GM04504 (cell line): ENCODE data around the gene BCAP31.

Source experiments
- DNase-seq: peaks from one replicate; pipeline ENCODE4 v3.0.0-alpha.2; 2012; ENCODE audit warnings: low read depth

Gene BCAP31

DNA sequence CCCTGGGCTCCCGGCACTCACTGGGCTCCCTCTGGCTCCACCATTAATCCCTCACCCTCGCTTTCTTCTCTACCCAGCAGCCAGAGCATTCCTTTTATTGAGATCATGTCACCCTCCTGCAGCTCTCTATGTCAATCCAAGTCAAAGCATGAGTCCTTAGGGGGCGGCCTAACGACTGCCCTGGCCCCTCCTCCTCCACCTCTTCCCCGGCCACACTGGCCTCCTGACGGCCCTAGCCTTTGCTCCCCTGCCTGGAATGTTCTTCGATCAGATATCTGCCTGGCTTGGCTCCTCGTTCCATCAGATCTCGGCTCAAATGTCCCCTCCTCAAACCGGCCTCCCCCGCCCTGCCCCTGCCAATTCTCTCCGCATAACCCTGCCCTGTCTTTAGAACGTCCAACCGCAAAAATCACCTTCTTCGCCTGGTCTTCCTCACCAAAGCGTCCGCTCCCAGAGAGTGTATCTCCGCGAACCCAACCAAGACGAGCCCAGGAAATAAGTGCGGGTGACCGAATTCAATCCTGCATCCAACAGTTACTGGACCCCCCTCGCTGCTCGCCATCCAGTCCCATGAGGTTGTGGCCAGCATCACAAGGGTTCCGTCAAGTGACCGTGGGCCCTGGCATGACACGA, 49.9 kb downstream of the BCAP31 start:
- DNase-seq: no peak

DNA sequence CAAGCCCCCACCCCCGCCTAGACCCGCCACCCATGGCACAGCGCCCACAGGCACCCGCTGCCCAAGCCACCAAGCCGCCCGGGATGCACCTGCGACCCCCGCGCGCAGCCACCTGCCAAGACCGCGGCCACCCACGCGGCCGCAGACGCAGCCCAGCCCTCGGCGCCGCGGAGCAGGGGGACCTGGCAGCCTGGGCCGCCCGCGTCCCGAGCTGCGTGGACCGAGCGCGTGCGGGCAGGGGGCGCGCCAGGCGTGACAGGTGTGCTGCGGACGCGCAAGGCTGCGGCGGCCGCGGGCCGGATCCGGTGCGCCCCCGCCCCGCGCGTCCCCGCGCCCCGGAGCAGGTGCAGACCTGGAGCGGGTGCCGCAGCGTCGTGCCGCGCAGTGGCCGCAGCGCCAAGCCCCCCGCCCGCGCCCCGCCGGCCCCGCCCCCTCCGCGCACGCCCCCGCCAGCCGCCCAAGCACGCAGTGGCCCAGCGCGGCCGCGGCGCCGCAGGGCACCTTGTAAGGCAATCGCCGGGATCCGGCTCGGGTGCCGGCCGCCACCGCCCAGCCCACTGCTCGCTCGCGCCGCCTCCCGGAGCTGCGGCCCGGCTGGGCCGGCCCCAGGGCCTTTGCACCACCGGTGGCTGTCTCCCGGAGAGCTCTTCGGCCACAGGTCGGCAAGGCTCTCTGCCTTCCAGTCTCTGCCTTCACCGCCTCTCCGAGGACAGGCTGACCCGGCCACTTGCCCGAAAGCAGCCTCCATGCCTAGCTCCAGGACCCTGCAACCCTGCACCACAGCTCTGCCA, 50.6 kb downstream of the BCAP31 start, which contains the start of gene PNCK:
TSS of gene PNCK (minus strand) at position 386 of the 791 bp plus-strand sequence. CDS start 737 bp downstream, outside the sequence.
- DNase-seq: no peak

DNA sequence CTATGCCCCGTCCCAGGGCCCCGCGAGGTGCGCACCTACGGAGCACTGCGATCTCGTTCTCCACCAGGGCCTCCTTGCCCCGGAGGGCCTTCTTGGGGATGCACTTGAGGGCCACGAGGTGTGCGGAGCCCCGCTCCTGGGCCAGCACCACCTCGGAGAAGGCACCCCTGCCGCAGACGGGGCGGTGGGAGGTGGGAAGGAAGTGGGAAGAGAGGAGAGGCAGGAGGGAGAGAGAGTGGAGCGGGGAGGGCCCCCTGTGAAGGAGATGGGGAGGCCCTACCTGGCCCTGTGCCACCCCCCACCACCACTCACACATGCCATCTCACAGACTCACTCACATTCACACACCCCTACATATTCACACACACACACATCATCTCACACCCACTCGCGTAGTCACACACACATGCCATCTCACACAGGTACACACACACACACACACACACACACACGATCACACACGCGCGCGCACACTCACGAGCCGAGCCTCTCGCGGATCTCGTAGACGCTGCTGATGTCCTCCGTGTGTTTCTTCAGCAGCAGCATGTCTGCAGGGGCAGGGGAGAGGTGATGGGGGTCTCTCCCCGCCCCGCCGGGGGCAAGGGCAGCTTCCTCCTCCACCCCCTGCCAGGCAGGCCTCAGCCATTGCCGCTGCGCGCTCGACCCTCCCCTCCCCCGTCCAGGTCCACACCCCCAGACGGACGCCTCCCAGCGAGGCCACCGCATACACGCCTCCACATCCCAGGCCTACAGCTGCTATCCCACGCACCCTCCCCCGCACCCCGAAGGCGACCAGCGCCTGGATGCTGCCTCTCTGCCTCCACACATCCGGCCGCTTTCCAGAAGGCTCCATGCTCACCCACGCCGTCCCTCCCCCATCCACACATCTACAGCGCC, 51.4 kb downstream of the BCAP31 start:
- DNase-seq: no peak

DNA sequence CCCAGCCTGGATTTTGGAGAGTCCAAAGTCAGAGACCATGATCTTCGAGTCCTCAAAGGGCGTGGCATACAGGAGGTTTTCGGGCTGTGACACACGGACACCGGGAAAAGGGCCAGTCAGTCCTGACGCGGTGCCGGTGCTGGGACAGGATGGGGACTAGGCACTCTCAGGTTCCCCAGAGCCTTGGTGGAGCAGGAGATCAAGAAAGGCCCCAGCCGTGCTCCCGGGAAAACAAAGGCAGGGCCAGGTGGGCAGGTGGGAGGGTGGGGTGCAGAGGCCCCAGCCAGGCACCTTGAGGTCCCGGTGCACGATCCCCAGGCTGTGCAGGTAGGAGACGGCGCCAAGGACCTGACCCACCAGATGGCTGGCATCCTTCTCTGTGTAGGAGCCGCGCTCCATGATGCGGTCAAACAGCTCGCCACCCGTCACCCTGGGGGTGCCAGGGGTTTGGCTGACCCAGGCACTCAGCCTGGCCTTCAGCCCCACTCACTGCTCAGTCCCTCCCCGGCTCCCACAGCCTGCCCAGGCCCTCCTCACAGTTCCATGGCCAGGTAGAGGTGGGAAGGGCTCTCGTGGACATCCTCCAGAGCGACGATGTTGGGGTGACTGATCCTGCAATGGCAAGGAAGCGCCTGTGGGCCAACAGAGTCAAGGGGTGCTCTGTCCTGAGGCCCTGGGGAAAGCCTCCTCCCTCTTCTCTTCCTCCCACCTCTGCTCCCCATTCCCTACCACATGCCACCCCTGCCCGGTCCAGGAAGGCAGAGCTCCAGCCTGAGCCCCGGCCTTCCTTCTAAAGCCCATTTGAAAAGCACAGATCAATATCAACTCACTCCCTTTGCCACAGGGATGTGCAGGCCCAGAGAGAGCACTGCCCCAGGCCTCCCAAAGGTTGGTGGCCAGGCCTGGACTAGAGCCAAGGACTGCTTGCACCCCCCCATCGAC, 52.3 kb downstream of the BCAP31 start:
- DNase-seq: no peak

DNA sequence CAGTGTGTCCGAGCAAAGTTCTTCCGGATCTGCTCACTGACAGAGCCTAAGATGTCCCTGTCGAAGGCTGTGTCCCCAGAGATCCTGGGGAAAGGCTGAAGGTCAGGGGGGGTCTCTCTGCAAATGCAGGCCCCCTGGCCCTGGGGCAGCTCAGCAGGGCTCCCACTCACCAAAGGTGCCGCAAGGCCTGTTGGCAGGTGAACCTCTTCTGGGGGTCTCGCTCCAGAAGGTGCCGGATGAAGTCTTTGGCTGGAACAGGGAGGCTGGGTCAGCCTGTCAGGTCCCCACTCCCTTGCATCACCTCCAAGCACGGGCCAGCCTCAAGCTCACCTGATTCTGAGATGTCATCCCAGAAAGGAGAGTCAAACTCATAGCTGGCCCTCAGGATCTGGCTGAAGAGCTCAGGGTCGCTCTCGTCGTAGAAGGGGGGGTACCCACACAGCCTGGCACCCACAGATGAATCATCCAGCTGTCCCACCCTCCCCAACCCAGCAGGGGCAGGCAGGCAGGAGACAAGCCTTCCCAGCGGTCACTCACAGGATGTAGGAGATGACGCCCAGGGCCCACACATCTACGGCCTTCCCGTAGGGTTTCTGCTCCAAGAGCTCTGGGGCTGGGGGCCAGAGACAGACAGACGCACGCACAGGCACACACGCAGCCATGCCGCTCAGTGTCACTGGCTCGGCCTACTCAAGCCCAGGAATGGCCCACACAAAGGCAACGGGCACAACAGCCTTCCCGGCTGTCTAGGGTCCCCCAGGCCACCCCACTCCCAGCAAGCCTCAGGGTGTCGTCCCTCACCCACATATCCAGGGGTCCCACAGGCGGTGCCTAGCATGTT, 53.2 kb downstream of the BCAP31 start:
- DNase-seq: no peak

DNA sequence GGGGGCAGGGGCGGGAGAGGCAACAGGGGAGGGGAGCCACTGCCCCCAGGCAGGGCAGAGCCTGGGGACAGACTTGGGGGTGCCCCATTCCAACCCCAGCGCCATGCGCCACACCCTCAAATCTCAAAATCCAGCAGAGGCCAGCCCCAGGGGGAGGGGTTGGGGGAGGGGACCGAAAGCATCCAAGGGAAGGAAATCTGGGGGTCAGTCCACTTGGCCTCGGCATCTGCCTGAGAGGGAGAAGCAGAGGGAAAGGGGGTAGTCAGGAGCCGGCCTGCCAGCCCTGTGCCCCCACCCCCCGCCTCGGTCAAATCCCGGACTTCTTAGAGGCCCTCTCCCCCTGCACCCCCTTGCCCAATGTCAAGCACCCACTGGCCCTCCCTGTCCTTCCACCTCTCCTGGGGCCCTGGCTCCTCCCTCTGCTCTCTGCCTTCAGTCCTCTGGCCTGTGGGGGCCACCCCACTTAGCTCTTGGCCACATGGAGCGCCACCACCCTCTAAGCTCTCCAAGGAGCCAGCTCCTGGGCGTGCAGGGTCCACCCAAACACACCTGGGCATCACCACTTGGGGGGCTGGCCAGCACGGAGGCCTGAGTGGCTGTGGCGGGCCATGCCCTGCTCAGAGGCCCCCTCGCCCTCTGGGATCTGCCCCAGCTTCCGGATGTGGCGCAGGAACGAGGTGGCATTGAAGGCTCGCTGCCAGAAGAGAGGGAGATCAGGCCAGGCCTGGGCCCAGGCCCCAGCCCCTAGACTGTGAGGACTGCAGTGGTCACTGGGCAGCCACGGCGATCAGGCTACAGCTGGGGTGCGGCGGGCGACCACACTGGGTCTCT, 54.1 kb downstream of the BCAP31 start:
- no peak for DNase-seq

DNA sequence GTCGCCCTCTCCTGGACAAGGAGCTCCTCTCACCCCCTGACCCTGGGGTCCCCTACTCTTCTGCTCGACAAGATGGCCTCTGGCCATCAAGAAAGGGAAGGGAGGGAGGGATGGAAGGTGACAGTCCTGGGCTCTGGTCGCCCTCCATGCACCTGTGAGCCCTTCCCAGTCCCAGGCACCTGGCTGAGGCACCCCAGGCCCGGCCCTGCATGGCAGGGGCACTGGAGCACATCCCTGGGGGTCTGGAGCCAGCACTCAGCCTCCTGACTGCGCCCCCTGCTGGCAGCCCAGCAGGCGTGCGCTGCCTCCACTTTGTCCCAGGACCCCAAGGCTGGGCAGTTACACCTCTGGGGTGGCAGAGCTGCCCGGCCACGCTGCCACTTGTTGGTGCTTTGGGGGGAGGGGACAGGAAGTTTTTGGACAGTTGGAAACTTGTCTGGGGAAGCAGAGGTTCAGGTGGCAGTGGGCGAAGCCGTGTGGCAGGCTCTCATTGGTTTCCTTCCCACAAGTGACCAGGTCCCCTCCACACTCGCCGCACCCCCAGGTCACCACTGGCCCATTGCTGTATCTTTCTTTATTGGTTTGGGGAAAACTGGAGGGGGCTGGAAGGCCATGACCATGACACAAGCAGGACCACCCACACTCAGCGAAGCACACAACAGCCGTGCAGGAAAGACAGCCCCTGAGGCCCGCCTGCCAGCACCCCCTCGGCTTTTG, 54.9 kb downstream of the BCAP31 start:
- DNase-seq: no peak

DNA sequence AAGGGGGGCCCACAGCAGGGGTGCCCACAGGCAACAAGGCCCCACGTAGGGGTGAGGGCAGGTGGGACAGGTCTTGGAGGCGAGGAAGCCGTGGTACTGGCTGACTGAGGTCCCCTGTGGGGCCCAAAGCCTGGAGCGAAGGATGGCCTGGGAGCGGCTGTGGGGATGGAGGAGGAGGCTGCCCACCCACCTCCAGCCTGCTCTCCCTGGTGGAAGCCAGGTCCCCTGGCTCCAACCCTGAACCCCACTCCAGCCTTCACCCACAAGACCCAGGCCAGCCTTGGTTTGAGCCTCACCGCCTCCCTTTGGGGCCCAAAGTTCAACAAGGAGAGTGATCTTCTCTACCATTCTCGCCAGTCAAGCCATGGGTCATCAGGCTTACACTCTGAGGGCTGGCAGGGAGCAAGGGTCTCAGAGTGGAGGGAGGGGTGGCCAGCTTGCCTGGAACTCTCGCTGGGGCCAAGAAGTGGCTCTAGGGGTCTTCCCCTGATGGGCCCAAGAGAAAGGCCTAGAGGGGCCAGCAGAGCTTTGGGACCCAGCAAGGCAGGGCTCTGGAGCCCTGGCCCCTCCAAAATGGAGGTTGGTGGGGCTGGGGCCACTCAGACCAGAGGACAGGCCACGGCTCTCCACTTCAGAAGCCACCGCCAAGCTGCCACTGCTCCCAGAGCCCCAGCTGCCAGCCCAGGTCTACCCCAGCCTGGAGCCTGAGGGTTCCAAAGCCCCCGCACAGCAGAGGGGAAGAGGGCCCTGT, 55.6 kb downstream of the BCAP31 start:
- DNase-seq: no peak

DNA sequence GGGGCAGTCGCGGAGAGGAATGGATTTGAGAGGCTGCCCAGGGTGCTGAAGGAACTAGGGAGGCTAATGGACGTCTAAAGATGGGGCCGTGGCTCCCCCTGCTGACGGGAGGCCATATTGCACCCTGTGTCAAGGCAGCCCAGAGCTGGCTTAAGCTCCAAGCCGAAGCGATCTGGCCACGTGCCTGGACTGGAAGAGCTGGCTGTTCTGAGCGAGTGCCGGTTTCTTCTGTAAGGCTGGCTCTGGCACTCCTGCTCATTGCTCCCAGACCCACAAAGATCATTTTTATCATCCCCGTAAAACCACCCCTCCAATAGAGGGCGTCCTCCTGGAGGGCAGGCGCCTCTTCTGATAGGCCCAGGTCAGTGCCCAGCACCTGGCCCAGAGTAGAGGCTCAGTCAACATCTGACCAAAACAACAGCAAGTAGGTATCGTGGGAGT, 56.2 kb downstream of the BCAP31 start:
- DNase-seq: peak; percentile 32

DNA sequence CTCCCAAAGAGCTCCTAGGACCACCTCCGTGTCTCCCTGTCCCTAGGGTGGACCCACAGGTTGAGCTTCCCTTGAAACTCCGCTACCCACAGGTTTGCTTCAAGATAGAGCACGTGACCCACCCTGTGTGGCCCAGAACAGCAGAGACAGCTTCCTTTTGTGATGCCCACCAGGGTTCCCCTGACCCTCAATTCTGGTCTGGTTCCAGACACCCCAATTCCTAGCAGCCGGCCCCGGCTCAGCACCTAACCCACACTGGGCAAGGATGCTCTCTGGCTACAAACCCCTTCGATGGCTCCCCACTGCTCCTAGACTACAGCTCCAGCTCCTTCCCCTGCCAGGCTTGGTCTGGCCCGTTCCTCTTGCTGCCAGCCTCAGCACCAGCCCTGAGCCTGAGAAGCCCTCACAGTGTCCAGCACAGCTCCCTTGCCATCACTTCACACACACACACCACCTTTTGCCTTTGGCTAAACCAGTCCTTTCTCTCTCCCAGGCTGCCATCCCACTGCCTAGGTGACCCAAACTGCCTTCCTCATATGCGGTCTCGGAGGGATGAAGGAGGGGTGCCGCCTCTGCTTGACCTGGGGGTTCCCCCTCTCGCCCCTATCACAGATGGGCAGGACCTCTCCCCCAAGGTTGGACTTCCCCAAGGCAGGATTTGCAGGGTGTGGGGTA, 56.8 kb downstream of the BCAP31 start:
- no peak for DNase-seq

DNA sequence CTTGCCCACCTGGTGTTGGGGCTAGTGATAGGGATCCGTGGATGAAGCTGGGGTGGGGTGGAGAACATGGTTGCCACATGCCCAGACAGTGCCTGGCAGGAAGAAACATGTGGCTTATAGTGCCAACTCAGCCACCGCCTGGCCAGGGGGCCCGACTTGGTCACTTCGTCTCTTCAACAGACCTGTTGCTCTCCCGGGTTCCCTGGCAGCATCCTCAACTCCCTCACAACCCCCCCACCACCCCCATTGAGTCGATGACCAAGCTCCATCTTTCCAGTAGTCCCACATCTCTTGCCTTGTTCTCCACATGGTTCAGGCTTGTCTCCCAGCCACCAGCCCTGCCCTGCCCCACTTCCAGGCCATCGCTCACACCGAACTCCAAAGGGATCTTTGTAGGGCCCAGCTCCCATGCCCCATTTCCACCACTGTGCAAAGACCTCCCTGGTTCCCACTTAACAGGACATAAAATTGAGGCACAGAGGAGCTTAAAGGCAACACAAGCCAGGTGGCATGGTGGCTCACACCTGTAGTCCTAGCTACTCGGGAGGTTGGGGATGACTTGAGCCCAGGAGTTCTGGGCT, 58.4 kb downstream of the BCAP31 start:
- DNase-seq: no peak

DNA sequence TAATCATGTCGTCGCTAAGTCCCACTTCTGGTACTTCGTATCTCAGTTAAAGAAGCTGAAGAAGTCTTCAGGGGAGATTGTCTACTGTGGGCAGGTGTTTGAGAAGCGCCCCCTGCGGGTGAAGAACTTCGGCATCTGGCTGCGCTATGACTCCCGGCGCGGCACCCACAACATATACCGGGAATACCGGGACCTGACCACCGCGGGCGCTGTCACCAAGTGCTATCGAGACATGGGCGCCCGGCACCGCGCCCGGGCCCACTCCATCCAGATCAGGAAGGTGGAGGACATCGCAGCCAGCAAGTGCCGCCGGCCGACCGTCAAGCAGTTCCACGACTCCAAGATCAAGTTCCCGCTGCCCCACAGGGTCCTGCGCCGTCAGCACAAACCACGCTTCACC, 61.9 kb downstream of the BCAP31 start:
- DNase-seq: no peak

DNA sequence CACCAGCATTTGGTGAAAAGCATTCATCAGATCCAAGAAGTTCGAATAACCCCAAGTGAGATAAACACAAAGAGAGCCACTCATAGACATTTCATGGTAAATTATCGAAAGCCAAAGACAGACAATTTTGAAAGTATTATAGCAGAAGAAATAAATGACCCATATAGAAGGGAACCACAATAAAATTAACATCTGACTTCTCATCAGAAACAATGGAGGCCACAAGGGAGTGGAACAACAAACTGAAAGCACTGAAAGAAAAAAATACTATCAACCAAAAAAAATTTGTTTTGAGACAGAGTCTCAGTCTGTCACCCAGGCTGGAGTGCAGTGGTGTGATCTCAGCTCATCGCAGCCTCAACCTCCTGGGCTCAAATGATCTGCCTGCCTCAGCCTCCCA, 64.9 kb downstream of the BCAP31 start:
- no peak for DNase-seq

DNA sequence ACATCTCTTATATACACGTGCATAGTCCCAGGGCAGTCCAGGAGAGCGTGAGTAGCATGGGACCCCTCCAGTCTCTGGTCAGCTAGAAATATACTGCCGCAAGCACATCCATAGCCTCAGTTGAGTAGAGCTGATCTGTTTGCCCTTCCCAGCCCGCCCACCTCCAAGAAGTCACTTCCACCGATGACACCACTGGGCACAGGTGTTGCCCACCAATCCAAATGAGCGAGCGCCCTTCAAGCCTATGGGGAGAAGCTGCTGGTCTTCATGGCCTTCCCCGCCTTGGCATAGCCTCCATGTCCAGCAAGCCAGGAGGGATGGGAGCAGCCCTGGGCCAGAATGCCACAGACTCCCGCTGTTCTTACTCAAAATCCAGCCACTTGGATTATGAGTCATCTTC, 67.0 kb downstream of the BCAP31 start:
- no peak for DNase-seq

DNA sequence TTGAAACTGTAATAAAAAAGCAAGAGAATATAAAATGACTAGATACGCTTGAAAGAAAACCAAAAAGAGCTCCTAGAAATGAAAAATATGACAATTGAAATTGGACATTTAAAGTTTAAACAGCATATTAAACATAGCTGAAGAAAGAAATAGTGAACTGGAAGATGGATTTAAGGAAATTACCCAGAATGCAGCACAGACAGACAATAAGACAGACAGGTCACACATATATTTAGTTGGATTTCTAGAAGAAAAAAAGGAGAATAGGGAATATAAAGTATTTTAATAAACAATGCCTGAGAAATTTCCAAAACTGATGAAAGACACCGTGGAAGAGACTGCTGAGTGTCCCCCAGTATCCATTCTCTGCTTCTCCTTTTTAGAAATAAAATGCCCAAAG, 70.6 kb downstream of the BCAP31 start:
- DNase-seq: no peak

DNA sequence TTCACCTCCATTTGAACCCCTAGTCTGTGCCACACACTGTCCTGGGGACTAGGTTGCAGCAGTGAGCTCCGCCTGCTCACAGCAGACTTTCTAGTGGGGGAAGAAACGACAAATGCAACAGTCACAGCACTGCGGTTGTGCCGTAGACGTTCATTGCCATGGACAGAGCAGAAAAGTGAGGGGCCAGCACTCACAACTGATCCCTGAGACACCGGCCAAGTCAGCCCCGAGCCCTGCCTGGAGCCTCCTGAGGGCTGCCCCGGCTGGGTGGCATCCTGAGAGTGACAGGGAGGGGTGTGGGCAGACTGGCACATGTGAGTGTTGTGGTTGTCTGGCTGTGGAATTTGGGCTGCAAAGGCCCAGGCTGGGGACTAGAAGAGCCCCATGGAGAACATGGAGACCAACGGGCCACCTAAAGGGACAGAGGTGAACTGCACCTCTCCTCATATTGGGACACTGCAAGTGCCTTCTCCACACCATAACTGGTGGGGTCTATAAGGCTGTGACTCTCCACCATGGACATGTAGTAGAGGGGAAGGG, 72.6 kb downstream of the BCAP31 start:
- no peak for DNase-seq

DNA sequence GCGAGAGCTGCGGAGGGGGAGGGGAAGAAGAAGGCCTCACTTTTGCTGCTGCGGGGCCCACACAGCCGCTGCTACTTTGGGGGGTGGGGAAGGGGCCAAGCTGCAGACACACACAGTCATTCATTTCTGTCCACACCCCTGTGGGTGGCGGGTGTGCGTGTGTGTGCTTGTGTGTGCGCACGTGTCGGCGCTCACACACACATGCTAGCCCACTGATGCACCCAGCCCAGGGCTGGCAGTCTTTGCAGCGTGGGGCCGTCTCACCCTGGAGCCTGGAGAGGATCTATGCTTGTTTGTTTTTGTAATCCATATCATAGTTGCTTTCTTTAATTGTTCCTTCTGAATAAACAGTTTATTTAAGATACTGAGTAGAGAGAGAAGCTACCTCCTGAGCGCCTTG, 73.2 kb downstream of the BCAP31 start:
- DNase-seq: no peak
